Activated naive CD8-positive, alpha-beta T cell (primary cell): ENCODE measurements around the gene LRRC25.

ENCODE experiments used
- H3K27ac Mint-ChIP-seq: one replicate; pipeline ENCODE4 v1.8.0; 2021; ENCODE audit warnings: mixed read lengths
- H3K27me3 Mint-ChIP-seq: one replicate; pipeline ENCODE4 v1.8.0; 2021; ENCODE audit warnings: mixed read lengths
- H3K36me3 Mint-ChIP-seq: one replicate; pipeline ENCODE4 v1.8.0; 2021; ENCODE audit warnings: mixed read lengths
- H3K4me1 Mint-ChIP-seq: one replicate; pipeline ENCODE4 v1.8.0; 2021; ENCODE audit warnings: low read depth, mixed read lengths
- H3K4me3 Mint-ChIP-seq: one replicate; pipeline ENCODE4 v1.8.0; 2021; ENCODE audit warnings: mild to moderate bottlenecking, mixed read lengths
- H3K9me3 Mint-ChIP-seq: one replicate; pipeline ENCODE4 v1.8.0; 2021; ENCODE audit warnings: low read depth, mixed read lengths

LRRC25 gene

DNA sequence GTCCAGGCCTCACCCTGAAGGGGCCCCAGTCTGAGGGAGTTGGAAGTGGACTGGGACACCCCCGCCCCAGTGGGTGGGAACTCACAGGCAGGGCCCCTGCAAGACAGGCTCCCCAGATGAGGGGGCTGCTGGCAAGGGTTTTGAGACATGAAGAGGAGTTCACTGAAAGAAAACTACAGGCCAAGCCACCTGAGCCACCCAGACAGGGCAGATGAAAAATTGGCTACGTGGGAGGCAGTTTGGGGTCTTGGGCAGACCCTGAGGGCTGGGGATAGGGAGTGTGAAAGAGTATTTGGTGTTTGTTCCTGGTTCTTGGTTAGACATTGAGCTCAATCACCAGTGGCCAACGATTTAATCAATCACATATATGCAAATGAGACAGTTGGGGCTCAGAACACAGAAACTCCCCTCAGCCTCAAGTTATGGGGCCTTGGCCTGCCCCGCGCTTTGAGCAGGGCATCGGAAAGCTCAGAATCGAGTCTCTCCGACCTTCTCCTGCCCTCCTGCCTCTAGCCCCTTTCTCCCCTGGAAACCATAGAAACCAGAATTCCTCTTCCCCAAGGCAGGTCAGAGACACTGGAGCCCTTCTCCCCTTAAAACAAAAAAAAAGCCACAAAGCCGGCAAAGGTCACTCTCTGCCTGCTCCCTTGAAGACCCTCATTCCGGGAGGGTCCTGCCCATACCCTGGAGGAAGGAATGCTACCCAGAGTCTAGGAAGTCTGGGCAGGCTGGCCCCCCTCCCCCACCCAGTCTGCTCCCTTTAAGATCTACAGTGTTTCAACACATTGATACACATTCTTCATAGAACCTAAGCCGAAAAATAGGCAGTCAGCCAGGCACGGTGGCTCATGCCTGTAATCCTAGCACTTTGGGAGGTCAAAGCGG, 41.8 kb upstream of the LRRC25 start:
- Mint-ChIP-seq H3K27ac (no peak overlapping the region), H3K4me1 (peaks cover 21% of the 10 kb centered on the region), H3K4me3 (no peak overlapping the region), H3K27me3 (no peaks in the 10 kb centered on the region), H3K9me3 (no peaks in the 10 kb centered on the region), H3K36me3 (no peaks in the 10 kb centered on the region)

- H3K36me3 Mint-ChIP-seq, result no peaks in the 10 kb centered on the region
- no peaks in the 10 kb centered on the region for H3K9me3 Mint-ChIP-seq
- H3K4me3 Mint-ChIP-seq, result peak overlapping the region; percentile 7
- H3K27ac Mint-ChIP-seq, result no peak overlapping the region
- H3K4me1 Mint-ChIP-seq, result peaks cover 23% of the 10 kb centered on the region
- no peaks in the 10 kb centered on the region for H3K27me3 Mint-ChIP-seq
These were observed 41.1 kb upstream of the LRRC25 start for GRCh38 chr19:18438331-18439024.

GRCh38 chr19:18437491-18438330, 40.3 kb upstream of the LRRC25 start, which contains the start of gene ISYNA1:
Gene ISYNA1, minus strand, starts transcription at chr19:18438133. Its CDS starts 154 bp downstream, at chr19:18437979.
- Mint-ChIP-seq H3K4me3 (peak within 1 kb of the TSS; percentile 69), H3K36me3 (no peaks in the 10 kb centered on the region), H3K27ac (no peak within 1 kb of the TSS), H3K27me3 (no peaks in the 10 kb centered on the region), H3K9me3 (no peaks in the 10 kb centered on the region), H3K4me1 (peaks cover 20% of the 10 kb centered on the region)

- Mint-ChIP-seq H3K36me3 (no peaks in the 10 kb centered on the region), H3K27me3 (no peaks in the 10 kb centered on the region), H3K4me1 (peaks cover 19% of the 10 kb centered on the region), H3K9me3 (no peaks in the 10 kb centered on the region), H3K27ac (peak overlapping the region; percentile 61), H3K4me3 (peak overlapping the region; percentile 78)
These were observed 39.5 kb upstream of the LRRC25 start for GRCh38 chr19:18436671-18437490.

DNA sequence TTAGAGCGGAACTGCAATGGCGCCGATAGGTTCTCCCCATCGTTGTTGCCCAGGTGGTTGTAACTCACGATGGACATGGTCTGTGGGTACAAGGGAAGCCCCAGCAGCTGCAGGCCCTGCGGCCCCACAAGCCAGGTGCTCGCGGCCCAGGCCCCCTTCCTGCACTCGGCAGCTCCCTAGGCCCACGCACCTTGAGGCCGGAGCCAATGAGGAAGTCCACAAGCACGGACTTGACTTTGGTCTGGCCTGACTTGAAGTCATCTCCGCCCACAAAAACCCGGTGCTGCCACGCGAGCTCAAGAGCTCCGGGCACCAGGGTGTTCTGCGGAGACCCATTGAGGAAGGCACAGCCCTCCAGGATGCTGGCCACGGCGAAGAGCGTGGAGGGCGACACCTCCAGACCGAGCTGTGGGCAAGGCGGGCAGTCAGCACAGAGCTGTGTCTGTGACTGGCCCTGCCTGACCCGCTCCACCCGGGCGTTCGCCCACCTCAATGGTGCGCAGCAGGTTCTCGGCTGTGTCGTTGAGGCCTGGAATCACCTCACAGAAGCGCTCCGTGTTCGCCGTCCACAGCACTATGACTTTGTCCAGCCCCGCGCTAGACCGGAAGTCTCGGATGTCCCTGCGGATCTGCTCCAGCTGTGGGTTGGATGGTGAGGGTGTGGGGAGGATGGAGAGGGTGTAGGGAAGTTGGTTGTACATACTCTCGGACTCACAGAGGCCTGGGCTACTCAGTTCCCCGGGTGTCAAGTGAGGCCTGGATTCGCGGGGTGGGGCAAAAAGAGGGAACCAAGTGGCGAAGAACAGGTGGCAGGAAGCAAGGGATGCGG, 38.6 kb upstream of the LRRC25 start:
- Mint-ChIP-seq H3K36me3 (no peaks in the 10 kb centered on the region), H3K9me3 (no peaks in the 10 kb centered on the region), H3K27ac (peak overlapping the region; percentile 61), H3K4me3 (peak overlapping the region; percentile 78), H3K4me1 (peaks cover 19% of the 10 kb centered on the region), H3K27me3 (no peaks in the 10 kb centered on the region)

DNA sequence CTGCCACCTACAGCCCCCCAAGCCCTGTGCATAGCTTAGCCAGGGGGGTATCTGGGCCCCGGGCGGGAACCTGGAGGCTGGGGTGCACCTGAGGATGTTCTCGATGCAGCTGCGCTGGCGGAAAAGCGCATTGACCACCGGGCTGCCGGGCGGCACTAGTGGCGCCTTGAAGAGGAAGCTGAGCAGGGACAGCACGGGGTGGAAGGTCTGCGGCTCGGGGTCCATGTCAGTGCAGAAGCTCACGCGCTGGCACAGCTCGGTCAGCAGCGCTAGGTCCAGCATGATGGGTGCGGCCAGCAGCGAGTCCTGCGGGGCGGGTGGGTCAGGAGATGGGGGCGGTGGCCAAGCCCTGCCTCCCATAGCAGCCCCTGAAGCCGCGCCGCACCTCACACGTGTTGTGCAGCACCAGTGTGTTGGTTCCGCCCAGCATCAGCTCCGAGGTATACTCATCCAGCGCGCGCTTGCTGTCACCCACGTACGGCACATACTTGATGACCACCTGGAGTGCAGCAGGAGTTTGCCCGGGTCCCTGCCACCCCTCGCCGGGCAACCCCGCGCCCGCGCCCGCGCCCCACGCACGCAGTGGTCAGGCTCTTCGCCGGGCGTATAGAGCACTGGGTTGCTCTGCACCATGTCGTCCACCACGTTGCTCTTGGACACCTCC, 37.9 kb upstream of the LRRC25 start:
- Mint-ChIP-seq H3K27me3 (no peaks in the 10 kb centered on the region), H3K36me3 (no peaks in the 10 kb centered on the region), H3K27ac (no peak overlapping the region), H3K9me3 (no peaks in the 10 kb centered on the region), H3K4me1 (peaks cover 18% of the 10 kb centered on the region), H3K4me3 (no peak overlapping the region)

GRCh38 chr19:18434411-18435175, 37.2 kb upstream of the LRRC25 start:
- H3K36me3 Mint-ChIP-seq, result no peaks in the 10 kb centered on the region
- peaks cover 24% of the 10 kb centered on the region for H3K4me1 Mint-ChIP-seq
- peak overlapping the region; percentile 60 for H3K4me3 Mint-ChIP-seq
- H3K9me3 Mint-ChIP-seq, result no peaks in the 10 kb centered on the region
- H3K27me3 Mint-ChIP-seq, result no peaks in the 10 kb centered on the region
- H3K27ac Mint-ChIP-seq, result peak overlapping the region; percentile 34

DNA sequence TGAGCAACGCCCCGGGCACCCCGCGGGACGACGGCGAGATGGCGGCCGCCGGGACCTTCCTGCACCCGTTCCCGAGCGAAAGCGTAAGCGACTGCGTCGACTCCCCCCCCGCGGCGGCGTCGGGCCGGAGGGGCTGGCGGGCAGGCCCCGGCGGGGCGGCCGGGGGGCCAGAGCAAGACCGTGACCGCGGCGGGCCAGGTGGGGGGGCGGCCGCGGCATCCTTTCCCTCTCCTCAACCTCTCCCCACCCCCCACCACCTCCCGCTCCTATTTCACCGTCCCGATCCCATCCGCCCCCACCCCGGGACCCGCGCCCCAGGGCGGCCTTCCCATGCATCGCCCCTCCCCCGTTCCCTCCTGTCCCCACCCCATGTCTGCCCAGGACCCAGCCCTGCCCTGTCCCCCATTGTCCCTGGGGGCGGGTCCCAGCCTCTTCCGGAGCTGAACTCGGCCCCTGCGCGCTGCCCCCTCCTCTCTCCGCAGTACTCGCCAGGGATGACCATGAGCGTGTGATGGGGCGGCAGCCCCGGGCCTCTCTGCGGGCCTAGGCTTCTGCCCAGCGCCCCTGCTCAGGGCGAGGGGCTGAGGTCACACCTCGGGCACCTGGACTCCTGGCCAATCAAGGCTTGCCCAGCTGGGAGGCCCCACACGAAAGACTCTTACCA, 36.4 kb upstream of the LRRC25 start:
- no peaks in the 10 kb centered on the region for H3K9me3 Mint-ChIP-seq
- H3K27me3 Mint-ChIP-seq, result no peaks in the 10 kb centered on the region
- H3K36me3 Mint-ChIP-seq, result no peaks in the 10 kb centered on the region
- peak overlapping the region; percentile 60 for H3K4me3 Mint-ChIP-seq
- peaks cover 25% of the 10 kb centered on the region for H3K4me1 Mint-ChIP-seq
- peak overlapping the region; percentile 34 for H3K27ac Mint-ChIP-seq

DNA sequence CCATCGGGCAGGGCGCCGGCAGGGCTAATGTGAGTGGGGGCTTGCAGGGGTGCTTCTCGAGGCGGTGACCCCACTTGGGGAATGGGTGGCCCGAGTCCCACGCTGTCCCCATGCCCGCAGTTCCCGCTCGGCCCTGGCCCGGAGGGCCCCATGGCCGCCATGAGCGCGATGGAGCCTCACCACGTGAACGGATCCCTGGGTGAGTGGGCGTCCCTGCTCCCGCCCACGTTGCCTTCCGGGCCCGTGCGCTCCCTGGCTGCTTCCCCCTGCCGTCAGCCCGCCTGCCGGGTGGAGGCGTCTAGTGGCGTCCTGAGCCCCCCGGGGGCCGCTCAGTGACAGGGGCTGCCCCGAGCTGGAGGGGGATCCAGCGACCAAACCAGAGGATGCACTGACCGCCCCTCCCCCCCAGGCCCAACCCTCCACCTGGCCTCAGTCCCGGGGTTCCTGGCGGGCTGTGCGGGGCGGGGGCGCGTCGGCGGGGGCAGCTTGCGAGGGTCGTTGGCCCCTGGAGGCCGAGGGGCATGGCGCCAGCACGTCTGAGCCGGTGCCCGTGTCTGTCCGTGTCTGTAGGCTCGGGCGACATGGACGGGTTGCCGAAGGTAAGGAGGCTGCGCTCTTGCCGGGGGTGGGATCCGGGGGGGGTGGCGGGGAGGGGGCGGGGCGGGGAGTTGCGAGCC, 35.7 kb upstream of the LRRC25 start:
- H3K36me3 Mint-ChIP-seq, result no peaks in the 10 kb centered on the region
- no peaks in the 10 kb centered on the region for H3K27me3 Mint-ChIP-seq
- peak overlapping the region; percentile 50 for H3K27ac Mint-ChIP-seq
- peaks cover 23% of the 10 kb centered on the region for H3K4me1 Mint-ChIP-seq
- H3K9me3 Mint-ChIP-seq, result no peaks in the 10 kb centered on the region
- peak overlapping the region; percentile 77 for H3K4me3 Mint-ChIP-seq

- H3K36me3 Mint-ChIP-seq, result no peaks in the 10 kb centered on the region
- peaks cover 23% of the 10 kb centered on the region for H3K4me1 Mint-ChIP-seq
- H3K4me3 Mint-ChIP-seq, result peak overlapping the region; percentile 77
- H3K9me3 Mint-ChIP-seq, result no peaks in the 10 kb centered on the region
- H3K27ac Mint-ChIP-seq, result peak overlapping the region; percentile 50
- no peaks in the 10 kb centered on the region for H3K27me3 Mint-ChIP-seq
These were observed 35.0 kb upstream of the LRRC25 start for GRCh38 chr19:18432275-18433014.
